ENCODE data around the gene ABCC11. TPM values are rescaled to one million over a fixed set of nuclear protein-coding genes. Genes with fewer than 3 reads are reported as not detected.
"Not testable (repeated sequence)": the region's sequence is repeated elsewhere in the genome, so short reads cannot be mapped to it uniquely, and the experiment has no call there.

Gene ABCC11
- total RNA-seq, 1 donor, result 0.43 TPM

DNA sequence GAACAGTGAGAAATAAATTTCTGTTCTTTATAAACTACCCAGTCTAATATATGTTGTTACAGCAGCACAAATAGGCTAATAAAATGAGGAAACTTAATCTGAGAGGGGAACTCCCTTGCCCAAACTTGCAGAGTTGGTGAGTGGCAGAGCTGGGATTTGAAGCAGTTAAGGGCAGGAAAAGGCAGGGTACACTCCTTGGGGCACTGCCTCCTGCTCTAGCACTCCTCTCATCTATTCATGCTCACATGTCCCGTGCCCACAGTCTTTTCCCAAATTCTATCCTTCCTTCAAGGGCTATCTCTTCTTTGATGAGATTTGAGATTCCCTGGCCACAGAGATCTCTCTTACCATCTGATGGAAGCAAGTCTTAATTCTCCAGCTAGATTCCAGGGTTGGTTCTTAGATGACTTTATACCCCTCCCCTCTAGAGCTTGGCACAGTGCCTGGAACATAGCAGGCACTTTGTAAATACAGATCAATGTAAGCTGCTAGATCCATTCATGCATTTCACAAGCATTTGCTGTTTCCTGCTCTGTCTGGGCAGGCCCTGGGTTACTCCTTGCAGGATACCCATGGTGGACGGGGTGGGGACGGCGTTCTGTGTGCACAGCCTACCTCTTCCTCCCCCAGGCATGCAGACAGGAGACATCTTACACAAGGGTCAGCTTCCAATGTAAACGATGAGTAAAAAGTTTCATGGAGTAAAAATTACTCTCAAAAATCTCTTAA, 52.3 kb downstream of the ABCC11 start:
- DNase-seq (ENCODE audit: low read depth), result peak; percentile 27
- H3K4me3 ChIP-seq (ENCODE audit: low read depth, low read length), result no peak overlapping the region
- TF ChIP-seq, protein P1, sequence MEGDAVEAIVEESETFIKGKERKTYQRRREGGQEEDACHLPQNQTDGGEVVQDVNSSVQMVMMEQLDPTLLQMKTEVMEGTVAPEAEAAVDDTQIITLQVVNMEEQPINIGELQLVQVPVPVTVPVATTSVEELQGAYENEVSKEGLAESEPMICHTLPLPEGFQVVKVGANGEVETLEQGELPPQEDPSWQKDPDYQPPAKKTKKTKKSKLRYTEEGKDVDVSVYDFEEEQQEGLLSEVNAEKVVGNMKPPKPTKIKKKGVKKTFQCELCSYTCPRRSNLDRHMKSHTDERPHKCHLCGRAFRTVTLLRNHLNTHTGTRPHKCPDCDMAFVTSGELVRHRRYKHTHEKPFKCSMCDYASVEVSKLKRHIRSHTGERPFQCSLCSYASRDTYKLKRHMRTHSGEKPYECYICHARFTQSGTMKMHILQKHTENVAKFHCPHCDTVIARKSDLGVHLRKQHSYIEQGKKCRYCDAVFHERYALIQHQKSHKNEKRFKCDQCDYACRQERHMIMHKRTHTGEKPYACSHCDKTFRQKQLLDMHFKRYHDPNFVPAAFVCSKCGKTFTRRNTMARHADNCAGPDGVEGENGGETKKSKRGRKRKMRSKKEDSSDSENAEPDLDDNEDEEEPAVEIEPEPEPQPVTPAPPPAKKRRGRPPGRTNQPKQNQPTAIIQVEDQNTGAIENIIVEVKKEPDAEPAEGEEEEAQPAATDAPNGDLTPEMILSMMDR (IDR thresholded peaks at IDR 0.05; ENCODE audit: insufficient read depth, low read depth, low read length), result no peak

DNA sequence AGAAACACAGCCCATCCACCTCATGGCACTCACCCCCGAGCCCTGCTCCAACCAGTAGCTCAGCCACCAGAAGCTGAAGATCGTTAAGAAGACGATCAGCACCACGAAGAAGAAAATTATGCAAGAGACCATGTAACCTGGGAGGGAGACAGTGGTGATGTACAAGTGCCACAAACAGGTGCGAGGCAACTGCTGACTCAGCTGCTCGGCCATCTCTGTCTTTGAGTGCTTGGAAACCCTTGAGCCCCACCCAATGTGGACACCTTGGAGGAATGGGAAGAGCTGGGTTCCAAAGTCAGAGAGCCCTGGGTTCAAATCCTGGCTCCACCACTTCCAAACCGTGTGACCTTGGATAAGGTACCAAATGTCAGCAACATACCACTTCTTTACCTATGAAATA, 53.5 kb downstream of the ABCC11 start:
- DNase-seq (ENCODE audit: low read depth), result no peak
- no peak overlapping the region for H3K4me3 ChIP-seq (ENCODE audit: low read depth, low read length)
- TF ChIP-seq, protein P1 (IDR thresholded peaks at IDR 0.05; ENCODE audit: insufficient read depth, low read depth, low read length), result no peak

DNA sequence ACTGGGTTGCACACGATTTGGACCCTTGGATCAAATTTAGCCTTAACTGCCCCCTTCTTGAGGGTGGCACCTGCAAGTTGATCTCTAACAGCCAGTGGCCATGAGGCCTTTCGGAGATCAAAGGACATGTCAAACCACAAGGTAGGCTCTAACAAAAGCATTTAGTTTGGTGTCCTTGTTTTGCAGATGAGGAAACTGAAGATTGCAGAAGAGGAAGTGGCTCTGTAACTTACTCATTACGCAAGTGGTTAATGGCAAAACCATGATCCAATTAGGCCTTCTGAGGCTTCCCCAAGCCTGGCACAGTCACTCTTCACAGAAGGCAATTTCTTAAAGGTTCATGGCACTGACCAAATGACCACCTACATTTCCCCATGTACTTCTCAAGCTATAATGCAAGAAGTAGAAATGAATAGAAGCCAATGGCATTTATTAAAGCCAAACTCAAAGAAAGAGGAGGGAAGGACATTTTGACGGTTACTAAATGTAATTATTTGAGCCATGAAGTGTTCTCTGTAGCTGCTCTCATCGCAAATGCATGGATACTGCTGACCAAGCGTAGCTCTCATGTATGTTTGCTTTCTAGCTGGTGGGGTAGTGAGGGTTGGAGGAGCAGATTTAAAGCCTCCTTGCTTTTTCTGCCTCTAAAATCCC, 58.8 kb downstream of the ABCC11 start:
- DNase-seq (ENCODE audit: low read depth), result no peak
- no peak overlapping the region for H3K4me3 ChIP-seq (ENCODE audit: low read depth, low read length)
- TF ChIP-seq, protein P1 (IDR thresholded peaks at IDR 0.05; ENCODE audit: insufficient read depth, low read depth, low read length), result no peak

DNA sequence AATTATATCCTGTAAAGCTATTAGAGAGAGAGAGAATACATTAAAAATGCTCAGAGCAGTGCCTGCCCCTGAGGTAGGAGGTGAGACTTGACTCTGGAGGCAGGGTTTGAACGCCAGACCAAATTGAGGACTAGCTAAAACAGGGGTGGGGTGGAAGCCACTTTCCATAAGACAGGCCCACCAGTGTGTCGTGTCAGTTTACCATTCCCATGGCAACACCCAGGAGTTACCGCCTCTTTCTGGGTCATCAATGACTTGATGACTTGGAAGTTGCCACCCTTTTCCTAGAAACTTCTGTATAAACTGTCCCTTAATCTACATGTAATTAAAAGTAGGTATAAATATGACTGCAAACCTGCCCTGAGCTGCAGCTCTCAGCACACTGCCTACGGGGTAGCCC, 59.6 kb downstream of the ABCC11 start:
- DNase-seq (ENCODE audit: low read depth), result no peak
- TF ChIP-seq, protein P1 (IDR thresholded peaks at IDR 0.05; ENCODE audit: insufficient read depth, low read depth, low read length), result no peak
- no peak overlapping the region for H3K4me3 ChIP-seq (ENCODE audit: low read depth, low read length)

GRCh38 chr16:48184681-48185080, 62.7 kb downstream of the ABCC11 start:
- no peak overlapping the region for H3K4me3 ChIP-seq (ENCODE audit: low read depth, low read length)
- DNase-seq (ENCODE audit: low read depth), result no peak
- TF ChIP-seq, protein P1 (IDR thresholded peaks at IDR 0.05; ENCODE audit: insufficient read depth, low read depth, low read length), result no peak

DNA sequence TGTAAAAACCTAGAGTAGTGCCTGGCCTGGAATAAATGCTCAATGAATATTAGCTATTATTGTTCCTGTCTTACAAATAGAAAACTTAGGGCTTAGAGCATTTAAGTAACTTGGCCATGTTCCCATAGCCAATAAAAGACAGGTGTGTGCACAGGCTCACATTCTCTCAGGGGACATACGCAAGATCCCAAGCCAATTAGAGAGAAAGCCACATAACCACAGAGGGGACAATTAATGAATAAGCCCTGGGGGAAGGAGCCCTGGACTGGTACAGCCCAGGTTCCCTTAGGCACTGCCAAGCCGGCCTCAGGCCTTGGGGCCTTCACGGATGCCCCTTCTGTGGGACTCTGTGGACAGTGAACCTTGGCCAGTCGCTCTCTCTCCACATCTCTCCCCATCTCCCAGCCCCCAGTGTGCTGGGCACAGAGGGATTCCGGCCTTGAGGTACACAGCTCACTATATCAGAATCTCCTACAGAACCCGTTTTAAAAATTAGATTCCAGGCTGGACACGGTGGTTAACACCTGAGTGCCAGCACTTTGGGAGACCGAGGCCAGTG, 64.3 kb downstream of the ABCC11 start:
- DNase-seq (ENCODE audit: low read depth), result no peak

DNA sequence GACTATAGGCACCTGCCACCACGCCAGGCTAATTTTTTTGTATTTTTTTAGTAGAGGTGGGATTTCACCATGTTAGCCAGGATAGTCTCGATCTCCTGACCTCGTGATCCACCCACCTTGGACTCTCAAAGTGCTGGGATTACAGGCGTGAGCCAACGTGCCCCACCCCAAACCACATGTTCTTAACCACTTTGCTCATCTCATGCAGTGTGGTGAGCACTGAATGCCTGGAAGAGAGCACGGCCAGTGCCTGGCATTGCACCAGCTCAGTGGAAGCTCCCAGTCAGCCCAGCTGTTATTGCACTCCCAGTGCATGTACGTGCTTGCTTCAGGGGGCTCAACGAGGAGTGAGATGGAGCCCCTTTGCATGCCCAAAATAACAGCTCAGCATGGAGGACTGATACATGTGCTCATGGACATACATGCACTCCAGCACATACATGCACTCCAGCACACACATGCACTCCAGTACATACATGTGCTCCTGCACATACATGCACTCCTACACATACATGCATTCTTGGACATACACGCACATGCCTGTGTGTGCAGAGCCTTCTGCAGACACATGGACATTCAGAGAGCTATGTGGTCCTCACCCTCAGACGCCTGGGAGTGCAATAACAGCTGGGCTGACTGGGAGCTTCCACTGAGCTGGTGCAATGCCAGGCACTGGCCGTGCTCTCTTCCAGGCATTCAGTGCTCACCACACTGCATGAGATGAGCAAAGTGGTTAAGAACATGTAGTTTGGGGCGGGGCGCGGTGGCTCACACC, 65.4 kb downstream of the ABCC11 start:
- DNase-seq (ENCODE audit: low read depth); H3K4me3 ChIP-seq (ENCODE audit: low read depth, low read length): not testable (repeated sequence)

More for the DNA sequence above, 64.3 kb downstream of the ABCC11 start:
- H3K4me3 ChIP-seq (ENCODE audit: low read depth, low read length), result no peak overlapping the region
- TF ChIP-seq, protein P1 (IDR thresholded peaks at IDR 0.05; ENCODE audit: insufficient read depth, low read depth, low read length), result no peak

All from fibroblast of villous mesenchyme (primary cell).